NB4 (cell line): ENCODE results near the gene LBX1.

Experiments
- CTCF ChIP-seq: IDR thresholded peaks from one replicate; pipeline ENCODE4 v1.5.1; 2012; ENCODE audit warnings: low read depth, low read length
- MYC ChIP-seq: IDR thresholded peaks from 2 replicates; pipeline ENCODE4 v1.6.1; 2011; ENCODE audit warnings: low read depth, low read length
- POLR2A ChIP-seq: IDR thresholded peaks from 2 replicates; pipeline ENCODE4 v1.6.1; 2011; ENCODE audit warnings: mild to moderate bottlenecking; ENCODE audit not compliant: insufficient read length; ENCODE audit errors: extremely low read depth

GRCh38 chr10:101219946-101220451 is 9.3 kb downstream of the LBX1 start:
- no peak for TF ChIP-seq CTCF
- no peak for TF ChIP-seq POLR2A
- no peak for TF ChIP-seq MYC
